Medulla oblongata (tissue), 1 donor: ENCODE data around the gene CACNA1B.

Experiments
- DNase-seq: peaks from one replicate; pipeline ENCODE4 v3.0.0-alpha.2; 2015; ENCODE audit errors: extremely low spot score

Gene CACNA1B

DNA sequence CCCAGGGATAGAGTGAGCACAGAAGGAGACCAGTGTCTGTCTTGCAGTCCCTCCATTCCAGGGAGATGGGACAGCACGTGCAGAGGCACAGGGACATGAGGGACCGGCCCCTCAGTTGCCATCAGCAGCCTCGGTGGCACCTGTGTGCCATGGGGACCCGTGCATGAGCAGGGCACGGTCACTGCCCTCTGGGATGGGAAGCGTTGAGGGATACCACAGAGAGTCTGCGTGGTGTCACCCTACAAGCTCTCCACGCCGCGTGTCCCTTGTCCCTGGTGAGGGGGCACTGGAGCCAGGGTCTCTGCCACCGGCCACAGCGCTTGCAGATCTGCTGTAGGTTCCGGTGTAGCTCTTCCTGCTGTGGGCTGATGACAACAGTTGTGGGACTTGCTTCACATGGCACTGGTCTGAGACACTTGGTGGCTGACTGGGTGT, 108.1 kb downstream of the CACNA1B start:
- DNase-seq = no peak

DNA sequence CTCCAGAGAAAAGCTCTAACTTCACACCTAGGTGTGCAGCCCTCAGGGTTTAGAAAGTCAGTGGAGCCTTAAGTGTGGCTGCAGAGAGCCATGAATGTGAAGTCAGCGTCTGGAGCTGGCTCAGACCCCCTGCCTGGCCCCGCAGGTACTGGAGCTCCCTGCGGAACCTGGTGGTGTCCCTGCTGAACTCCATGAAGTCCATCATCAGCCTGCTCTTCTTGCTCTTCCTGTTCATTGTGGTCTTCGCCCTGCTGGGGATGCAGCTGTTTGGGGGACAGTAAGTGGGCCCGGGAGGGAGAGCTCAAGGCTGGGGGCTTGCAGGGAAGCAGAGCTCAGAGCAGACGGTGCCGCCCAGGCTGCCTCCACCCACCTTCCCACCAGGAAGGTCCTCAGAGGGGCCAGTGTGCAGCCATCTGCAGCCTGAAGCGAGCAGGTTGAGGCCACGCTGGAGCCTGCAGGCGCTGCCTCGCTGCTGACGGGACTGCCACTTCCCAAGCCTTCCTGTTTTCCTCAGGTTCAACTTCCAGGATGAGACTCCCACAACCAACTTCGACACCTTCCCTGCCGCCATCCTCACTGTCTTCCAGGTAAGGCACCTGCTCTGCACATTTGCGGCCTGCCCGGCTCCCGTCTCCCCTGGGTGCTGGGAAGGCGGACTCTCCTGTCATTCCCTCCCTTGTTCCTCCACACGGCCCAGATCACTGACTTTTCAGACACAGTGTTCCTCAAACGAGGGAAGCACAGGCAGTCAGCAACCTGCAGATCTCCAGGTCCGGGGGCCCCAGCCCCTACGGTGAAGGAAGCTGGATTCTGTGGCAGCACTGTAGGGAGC, 108.9 kb downstream of the CACNA1B start:
- DNase-seq = no peak

DNA sequence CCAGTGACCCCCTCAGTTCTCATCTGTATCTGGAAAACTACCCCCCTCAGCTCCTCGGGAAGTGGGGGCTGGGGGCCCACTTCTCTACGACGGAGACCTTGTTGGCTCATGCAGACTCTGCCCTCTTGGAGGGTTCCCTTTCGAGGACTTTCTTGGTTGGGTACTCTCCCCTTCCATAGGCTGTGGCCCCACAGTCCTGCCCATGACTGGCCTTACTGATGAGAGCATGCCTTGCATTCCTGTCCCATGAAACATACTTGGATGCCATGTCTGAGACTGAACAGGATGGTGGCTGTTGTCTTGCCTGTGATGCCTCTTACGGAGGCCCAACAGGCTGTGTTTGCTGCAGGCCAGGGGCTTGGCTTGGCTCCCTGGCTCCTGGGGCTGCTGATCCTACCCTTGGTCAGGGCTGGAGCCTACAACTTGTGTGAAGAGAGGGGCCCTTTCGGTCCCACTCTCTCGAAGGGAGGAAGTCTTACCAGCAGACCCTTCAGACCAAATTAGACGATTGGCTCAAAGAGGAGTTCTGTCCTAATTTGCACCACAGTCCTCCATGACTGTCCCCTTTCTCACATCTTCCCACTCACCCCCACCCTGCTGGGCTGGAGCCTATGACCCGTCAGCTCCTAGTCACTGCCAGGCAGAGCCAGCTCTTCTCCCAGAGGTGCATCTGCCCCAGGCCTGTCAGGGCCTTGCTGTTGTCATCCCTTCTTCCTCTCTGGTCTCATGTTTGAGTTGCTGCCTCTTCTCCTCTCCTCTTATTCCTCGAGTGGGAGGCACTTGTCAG, 109.9 kb downstream of the CACNA1B start:
- no peak for DNase-seq

DNA sequence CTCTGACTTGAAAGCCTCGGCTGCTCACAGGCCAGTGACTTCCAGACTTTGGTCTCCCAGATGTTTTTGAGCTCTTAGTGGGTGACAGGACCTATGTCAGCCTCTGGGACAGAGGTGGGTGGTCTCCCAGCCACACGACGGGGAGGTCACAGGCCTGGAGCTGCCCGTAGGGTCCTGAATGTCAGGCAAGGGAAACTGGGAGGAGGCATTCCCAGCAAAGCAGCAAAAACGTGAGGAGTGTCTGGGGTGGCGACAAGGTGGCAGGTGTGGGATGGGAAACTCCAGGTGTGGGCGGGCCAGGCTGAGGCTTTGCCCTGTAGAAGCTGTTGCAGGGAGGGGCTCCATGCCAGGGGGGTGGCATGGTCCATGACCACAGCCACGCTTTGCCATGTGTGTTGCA, 110.5 kb downstream of the CACNA1B start:
- DNase-seq = no peak

DNA sequence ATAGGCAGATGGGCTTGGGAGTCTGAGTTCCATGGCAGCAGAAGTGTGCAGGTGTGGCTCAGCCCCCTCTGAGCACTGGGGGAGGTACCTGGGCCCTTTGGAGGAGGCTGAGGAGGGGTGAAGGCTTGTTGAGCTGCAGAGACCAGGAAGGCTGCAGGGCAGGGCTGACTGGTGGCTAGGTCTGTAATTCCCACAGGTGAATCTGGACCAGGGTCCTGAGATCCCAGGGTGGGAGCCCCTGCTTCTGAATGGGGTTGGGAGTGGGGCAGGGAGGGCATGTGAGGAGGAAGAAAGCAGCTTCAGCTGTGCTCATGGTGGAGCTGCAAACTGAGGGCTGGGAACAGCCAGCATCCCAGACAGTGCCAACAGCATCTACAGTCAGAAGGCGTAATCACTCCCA, 111.1 kb downstream of the CACNA1B start:
- no peak for DNase-seq

DNA sequence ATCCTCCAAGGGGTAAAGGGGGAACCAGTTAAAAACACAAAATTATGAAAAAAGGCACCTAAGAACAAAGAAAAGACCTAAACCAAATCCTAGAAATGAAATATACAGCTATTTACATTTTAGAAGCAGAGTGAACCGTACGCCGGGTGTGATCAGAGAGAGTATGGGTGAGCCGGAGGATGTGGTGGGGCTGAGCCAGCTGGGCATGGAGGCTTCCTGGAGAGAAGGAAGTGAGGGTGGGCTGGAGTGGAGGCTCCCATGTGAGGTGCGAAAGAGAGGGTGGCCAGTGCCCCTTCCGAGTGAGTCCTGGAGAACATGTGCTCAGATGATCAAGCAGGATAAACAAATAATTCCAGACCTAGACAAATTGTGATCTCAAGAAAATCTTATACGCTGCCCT, 111.6 kb downstream of the CACNA1B start:
- no peak for DNase-seq

DNA sequence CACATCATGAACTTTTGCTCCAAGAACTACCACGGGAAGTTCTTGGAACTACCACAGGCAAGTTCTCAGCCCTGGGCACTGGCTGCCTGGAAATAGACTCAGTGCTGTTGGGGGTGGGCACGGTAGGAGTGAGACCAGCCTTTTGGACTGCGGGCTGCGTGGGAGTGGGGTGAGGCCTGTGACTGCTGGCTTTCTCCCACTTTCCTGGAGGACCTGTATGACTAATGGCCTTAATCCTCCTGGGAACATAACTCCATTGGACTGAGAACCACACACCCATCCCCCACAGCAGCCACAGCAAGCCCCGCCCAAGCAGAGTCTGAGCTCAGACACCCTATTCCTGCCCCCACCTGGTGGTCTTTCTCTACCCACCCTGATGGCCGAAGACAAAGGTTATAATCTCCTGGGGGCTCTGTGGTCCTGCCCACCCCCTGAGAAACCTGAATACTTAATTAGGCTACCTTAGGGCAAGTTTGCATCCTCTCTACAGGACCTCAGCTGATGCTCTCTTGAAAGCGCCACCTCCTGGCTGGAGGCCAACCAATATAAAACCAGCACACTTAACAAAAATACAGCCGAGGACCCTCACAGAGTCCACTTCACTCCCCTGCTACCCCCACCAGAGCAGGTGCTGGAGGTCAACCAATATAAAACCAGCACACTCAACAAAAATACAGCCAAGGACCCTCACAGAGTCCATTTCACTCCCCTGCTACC, 112.6 kb downstream of the CACNA1B start:
- DNase-seq = no peak

DNA sequence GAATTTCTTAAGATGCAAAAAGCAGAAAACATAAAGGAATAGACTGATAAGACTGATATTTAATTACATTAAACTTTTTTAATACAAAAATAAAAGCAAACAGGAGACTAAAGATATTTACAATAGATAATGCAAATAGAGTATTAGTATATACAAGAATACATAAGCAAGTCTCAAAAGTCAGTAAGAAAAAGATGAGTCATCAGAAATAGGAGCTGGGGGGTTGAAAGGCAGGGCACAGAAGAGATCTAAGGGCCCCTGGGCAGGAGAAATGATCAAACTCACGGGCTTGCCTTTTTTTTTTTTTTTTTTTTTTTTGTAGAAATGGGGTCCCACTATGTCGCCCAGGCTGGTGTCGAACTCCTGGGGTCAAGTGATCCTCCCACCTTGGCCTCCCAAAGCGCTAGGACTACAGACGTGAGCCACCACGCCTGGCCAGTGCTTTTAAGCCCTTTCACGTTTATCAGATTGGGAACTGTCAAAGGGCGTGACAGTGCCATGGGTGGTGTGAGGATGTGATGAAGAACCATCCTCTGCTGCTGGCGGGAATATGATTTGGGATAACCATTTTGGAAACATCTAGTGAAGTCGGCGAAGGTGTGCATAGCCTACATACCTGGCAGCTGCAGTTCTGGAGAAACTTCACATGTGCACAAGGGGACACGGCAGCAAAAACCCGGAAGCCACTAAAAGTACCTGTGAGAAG, 126.1 kb downstream of the CACNA1B start:
- no peak for DNase-seq

DNA sequence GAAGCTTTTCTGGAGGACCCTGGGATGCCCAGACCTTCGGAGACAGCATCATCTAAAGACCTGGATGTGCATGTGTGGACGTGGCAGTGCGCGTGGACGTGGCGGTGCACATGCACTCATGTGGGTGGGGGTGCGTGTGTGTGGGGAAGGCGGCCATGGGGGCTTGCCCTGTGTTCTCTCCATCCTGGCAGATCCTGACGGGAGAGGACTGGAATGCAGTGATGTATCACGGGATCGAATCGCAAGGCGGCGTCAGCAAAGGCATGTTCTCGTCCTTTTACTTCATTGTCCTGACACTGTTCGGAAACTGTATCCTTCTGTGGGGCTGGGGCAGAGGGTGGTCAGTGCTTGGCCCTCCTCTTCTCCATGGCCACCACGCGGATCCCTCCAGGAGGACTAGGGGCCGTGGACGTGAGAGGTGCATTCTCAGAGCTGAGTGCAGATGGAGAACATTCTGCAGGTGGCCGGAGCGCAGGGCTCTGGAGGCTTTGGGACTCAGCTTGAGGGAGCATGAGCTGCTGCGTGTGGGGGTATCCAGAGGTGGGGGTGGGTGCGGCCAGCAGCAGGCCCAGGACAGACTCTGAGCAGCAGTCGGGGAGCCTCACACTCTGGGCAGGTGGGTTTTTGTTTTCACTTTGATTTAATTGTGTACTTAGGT, 129.1 kb downstream of the CACNA1B start:
- no peak for DNase-seq

DNA sequence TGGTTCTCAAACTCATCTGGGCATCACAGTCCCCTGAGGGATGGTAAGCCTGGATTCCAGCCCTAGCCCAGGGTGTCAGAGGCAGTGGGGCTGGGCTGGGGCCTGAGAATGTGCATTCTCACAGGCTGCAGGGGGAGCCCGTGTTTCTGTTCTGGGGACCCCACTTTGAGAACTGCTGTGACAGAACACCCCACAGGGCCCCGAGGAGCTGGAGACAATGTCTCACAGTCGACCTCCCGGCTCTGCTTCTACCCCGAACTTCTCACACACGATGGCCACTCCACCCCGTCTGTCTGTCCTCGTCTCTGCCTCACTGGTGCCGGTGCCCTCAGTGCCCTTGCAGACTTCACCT, 130.0 kb downstream of the CACNA1B start:
- no peak for DNase-seq

DNA sequence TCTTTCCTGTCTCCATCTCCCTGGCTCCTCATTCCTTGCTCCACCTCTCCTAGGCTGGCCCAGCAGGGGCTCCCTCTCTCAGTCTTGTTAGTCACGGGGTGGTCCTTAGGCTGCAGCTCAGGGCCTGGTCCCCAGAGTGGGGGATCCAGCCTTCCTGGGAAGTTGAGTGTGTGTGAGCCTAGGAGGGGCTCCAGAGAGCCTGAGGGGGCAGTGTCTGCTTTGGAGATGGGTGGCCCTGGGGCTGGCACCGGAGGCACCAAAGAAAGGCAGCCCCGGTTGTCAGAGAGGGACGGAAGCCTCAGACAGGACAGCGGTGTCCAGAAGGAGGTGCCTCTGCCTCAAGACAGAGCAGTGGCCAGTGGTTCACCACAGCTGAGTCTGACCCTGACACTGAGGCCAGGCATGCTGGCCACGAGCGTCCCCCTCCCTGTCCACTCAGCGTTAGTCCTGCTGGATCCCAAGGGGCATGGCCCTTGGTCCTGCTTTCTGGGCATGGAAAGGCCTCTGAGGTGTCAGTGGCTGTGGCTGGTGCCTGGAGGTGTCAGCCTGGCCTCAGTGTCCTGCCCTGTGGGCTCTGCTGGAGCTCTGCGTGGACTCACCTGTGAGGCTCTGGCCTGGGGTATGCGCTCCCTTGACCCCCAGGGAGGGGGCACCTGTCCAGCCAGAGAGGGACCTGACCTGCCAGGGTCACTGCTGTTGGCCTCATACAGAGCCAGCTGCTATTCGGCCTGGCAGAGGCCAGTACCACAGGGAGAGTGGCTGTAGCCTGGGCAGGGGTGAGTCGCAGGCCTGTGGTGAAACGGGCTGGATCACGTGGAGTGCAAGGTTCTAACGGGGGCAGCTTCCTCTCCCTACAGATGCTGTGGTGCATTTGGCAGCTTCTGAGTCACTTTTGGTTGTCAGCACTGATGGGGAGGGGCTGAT, 130.6 kb downstream of the CACNA1B start:
- no peak for DNase-seq

DNA sequence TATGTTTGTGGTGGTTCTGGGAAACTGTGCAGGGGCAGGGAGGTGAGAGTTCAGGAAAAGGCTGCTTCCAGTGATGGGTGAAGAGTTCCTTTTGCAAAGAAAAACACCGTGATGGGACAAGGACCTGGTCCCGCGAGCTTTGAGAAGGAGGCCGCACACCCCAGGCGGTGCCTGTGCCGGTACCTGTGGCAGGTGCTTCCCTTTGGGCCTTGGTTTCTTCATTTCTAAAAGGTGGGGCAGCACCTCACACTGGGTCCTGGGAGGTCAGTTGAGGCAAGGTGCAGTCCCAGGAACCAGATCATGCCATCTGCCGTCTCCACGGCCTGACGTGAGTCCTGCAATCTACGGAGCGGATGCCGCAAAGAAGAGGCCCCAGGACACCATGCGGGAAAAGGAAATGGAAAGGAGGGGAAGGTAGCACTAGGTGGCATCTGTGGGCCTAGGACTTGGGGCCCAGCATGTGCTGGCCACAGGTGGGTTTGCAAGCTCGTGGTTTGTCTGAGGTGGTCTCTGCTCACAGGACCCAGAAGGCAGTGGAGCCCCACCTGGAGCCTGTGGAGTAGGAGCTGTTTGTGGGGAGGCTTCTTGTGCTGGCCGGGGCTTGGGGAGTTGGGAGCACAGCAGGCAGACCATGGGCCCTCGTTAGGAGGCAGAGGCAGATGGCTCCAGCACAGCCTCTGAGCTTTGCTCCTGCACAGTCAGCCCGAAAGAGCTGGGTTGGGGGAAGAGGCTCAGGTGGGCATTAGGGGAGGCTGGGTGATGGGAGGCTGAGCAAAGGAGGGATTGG, 131.6 kb downstream of the CACNA1B start:
- DNase-seq = no peak

DNA sequence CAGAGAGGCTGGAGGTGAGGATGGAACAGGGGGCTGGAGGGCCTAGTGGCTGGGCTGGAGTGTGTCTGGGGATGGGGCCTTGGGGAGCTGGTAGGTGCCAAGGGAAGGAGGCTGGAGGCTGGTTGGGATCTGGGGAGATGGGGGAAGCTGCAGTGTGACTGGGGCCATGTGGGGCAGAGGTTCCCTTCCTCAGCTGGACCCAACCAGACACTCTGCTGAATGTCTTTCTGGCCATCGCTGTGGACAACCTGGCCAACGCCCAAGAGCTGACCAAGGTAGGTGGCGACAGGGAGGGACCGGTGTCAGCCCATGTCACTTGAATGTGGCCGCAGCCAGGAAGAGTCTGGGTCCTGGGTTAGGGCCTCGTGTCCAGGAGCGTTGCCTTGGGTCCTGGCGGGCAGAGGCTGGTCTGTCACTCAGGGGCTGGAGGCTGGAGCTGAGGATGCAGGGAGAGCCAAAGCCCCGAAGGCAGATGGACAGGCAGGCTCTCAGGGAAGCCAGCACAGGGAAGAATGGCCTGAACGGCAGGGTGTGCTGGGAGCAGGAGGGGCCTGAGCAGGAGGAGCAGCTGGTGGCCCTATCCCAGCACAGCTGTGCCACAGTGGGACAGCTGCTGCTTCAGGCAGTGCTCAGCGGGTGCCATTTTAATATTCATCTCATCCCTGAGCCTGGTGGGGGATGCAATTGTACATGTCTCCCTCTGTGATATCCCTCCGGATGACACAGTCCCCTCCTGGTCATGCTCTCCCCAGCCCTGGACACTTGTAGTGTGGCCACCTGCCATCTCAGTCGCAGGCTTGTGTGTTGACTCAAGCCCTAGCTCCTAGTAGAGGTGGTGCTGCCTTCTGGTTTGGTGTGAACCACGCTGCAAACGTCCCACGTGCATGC, 132.5 kb downstream of the CACNA1B start:
- no peak for DNase-seq

DNA sequence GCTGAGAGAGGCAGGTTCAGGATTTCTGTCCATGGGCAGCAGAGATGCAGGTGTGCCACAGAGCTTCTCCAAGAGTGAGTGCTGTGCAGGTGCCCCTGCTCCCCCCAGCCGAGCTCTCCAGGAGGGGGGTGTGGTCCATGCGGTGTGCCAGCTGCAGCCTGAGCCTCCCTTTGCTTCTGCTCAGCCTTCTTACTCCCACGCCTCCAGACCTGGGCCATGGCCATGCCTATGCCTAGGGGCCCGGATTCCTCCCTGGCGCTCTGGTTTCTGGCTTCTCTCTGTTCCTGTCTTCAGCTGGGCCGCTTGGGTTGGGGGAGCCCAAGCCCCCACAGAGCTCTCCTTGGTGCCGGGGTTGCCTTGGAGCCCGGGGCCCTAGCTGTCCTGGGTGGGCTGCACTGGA, 133.3 kb downstream of the CACNA1B start:
- no peak for DNase-seq

DNA sequence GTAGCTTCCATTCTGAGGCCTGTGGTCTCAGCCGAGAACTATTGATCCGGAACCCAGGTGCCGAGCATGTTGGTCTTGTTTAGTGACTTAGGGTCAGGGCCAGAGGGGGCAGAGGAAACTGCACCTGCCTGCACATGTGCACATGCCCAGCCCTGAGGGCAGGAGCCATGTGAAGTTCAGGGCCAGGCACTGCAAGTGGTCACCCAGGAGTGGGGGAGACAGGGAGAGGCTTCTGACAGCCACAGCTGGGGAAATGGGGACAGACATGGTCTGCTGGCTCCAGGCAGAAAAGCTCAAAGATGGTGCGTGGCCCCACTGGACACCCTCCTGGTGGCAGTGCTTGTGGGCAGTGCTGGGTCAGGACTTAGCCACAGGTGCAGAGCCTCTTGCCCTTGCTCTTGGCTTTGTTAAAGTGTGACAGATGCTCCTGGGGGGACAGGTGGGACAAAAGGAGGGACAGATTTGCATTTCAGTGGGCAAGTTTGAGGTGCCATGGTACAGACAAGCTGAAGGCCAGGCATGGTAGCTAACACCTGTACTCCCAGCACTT, 134.4 kb downstream of the CACNA1B start:
- no peak for DNase-seq

DNA sequence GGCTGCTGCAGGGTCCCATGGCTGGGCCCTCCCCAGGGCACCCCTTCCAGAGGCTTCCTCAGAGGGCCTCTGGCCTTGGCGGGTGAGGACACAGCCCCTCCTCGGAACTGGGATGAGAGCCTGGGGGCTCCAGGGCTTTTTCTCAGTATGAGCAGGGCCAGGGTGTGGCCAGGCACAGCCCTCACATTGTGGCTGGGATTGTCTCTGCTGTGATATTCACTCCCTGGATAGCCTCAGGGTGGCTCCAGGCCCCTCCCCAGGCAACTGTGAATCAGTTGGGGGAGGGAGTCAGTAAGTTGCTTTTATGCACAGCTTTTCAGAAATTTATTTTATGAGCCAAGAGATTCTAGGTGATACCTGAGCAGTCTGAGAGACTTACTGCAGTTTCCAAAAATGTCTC, 135.7 kb downstream of the CACNA1B start:
- no peak for DNase-seq

DNA sequence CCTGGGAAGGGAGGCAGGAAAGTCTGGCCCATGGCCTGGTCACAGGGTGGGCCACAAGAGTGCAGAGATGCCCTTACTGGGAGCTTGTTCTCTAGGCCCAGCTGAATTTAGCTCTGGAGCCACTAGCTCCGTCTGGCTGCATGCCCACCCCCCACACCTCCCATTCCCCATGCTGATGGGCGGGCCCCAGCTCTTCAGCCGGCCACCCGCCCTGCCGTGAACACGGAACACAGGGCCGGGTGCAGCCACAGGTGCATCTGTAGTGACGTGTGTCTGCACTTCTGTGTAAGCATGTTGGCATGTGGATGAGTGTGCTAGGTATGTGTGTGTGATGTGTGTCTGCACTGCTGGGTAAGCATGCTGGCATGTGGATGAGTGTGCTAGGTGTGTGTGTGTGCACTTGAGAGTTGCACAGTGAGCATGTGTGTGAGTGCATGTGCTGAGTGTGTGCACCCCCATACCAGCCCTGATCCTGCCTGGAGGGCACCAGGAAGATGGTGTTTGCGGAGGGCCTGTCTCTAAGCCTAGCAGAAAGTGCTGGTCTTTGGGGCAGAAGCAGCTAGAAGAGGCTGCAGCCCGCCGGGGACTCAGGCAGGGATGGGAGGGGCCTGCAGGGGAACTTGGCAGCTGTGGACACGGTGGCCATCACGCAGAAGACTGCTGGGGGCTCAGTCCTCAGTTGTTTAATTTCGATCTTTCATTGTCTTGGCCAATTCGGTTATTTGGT, 136.4 kb downstream of the CACNA1B start:
- DNase-seq = no peak

DNA sequence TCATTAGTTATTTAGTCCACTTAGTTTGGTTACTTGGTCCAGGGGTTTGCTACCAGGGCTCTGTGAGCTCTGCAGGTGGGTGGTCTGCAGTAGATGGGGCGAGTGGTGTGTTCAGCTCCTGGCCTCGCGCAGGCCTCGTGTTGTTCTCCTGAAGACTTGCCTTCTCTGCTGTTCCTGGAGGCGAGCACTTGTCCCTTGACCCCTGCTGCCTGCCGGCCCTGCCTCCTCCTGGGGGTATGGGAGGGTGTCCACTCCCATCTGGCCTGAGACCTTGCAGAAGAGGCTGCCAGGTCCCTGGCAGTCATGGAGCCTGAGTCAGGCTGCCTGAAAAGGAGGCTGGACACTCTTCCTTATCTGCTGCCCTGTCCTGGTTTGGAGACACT, 137.0 kb downstream of the CACNA1B start:
- DNase-seq = no peak
